HG02571 (cell line): ENCODE results near the gene USH1C.

Experiments
- ATAC-seq: cut with Tn5 transposase; IDR thresholded peaks from one replicate; pipeline ENCODE4 v1.9.1; 2021; ENCODE audit warnings: mild to moderate bottlenecking, moderate library complexity; ENCODE audit not compliant: unreplicated experiment

Gene USH1C

DNA sequence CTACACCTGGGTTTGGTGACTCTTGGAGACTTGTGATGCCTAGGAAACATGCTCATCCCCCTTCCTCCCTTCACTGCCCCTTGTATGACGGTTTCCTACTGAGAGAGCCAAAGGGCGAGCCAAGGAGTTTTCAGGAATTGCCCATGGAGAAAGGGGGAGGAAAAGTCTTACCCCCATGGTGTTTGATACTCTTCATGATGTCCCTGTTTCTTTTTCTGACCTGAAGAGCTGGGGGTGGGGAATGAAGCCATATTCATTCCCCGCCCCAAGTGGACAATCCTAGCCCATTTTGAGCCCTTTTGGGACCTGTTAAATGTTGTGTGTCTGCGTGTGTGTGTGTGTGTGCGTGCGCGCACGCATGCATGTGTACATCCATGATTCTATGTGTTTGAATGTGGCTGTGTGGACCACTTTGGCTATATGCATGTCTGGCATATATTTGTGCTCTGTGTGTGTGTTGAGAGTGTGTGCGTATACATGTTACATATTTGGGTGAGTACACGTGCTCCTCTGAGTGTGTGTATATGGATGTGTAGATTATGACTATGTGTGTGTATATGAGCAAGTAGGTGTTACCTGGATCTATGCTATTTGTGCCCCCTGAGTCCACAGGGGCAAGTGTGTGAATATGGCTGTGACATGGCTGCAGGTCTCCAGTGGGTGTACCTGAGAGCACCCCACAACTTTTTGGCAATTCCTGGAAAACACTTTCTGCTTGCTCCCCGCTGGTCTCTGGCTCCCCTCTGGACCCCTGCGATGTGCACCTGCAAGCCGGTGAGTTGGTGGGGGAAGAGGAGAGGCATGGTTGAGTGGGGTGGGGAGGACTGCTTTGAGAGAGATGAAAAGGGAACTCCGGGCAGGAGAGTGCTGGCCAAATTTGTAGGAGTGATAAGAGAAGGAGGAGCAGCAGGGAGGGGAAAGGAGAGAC, 27.5 kb upstream of the USH1C start:
- ATAC-seq, result no peak

DNA sequence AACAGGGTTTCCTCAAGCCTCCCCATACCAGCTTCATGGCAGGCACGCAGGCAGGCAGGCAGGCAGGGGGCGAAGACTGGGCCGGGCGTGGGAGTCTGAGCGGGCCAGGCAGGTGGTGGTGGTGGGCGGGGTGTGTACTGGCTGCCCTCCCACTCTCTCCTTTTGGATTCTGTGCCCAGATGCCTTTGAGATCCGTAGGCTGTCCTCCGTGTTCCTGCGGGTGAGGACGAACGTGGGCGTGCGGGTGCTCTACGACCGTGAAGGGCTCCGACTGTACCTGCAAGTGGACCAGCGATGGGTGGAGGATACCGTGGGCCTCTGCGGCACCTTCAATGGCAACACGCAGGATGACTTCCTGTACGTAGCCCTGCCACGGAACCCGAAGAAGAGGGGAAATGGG, 25.8 kb upstream of the USH1C start:
- no peak for ATAC-seq

DNA sequence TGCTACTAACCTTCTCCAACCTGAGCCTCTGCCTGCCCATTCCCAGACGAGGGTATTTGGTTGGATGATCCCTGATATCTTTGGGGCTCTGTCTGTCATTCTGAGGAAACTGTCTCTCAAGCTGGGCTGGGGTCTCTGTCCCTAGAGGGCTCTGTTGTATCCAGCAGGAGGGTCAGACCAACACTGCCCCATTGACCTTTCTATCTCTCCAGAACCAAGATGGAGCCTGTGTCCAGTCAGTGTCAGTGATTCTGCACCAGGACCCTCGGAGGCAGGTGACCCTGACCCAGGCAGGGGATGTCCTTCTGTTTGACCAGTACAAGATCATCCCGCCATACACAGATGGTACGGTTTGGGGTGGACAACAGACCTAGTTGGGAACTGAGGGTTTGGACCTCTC, 24.7 kb upstream of the USH1C start:
- no peak for ATAC-seq

DNA sequence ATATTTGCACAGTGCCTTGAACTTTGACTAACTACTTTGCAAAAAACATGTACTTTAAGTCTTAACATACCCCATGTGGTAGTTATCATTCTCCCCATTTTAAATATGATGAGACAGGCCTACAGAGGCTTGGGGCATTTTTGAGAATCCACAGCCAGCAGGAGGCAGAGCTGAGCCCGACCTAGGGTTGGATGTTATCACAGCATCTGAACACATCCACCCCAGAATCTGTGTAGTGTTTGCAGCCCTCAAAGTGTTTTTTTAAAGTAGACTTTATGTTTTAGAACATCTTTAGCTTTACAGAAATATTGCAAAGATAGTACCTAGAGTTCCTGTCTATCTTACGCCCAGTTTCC, 20.4 kb upstream of the USH1C start:
- no peak for ATAC-seq

DNA sequence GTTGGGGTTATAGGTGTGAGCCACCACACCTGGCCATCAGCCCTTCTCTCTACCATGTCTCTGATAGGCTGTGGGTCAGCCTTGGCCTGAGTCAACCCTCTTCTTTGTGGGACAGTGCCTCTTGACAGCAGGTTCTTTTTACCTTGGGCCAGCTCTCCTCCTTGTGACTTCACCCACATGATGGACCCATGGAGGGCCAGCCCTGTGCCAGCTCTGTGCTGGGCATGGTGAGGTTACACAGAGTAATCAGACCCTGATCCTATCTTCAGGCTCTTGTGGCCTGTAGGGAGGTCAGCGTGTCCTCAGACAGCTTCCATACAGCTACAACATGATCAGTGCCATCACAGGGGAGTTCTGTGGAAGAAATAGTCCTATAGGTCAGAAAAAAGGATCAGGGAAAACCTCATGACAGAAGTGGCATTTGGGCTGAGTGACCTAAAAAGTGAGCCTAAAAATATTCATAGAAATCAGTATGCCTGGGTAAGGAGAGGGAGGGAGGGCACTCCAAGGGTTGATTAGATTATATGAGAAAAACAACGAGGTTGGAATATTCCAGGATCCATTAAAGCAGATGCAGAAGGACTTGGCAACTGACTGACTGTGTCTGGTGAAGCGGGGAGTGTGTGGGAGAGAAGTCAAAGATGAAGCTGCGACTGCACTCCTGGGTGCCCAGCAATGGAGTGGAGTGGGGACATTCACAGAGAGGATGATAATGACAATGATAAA, 19.9 kb upstream of the USH1C start:
- no peak for ATAC-seq

DNA sequence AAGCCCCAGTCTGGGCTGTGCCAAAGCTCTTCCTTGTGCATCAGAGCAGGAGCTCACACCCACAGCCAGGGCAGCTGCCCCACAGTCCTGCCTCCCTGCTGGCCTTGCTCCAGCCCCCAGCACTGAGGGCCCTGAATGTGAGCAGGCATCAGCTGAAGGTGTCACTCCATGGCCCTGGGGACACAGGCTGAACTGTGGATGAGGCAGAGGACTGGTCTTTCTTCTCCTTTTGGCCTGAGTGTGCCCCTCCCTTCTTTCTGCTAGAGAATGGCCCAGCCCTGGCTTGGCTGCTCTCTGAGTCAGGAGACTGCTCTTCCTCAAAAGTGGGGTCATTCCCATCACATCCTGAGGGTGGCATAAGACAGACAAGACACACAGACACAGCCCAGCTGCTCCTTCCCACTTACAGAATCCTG, 19.0 kb upstream of the USH1C start:
- no peak for ATAC-seq

DNA sequence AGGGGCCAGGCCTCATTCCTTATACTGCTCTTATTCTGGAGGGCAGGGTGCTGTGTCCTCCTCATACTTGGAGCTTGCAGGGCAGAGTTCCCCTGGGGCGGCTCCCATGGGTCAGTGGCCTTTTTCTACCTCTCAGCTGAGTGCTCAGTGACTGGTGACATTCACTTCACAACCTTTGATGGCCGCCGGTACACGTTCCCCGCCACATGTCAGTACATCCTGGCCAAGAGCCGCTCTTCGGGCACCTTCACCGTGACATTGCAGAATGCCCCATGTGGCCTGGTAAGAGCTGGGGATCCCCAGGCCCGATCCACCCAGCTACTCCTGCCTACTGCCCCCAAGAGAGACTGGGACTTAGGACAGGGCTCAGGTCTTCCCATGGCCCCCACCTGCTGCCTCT, 17.3 kb upstream of the USH1C start:
- ATAC-seq, result no peak

DNA sequence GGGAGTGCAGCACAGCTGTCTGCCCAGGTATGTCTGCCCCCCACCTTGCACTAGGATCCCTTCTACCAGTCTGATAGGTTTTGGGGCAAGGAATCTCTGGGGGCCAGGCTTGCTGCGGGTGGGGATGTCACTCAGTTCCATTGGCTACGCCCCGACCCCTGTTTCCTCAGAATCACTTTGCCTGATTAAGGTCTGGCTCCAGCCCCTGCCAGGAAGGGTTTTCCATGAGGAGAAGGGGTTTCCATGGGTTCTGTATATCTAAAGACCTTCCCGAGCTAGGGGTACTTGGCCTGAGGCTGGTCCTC, 16.8 kb upstream of the USH1C start:
- ATAC-seq, result no peak

DNA sequence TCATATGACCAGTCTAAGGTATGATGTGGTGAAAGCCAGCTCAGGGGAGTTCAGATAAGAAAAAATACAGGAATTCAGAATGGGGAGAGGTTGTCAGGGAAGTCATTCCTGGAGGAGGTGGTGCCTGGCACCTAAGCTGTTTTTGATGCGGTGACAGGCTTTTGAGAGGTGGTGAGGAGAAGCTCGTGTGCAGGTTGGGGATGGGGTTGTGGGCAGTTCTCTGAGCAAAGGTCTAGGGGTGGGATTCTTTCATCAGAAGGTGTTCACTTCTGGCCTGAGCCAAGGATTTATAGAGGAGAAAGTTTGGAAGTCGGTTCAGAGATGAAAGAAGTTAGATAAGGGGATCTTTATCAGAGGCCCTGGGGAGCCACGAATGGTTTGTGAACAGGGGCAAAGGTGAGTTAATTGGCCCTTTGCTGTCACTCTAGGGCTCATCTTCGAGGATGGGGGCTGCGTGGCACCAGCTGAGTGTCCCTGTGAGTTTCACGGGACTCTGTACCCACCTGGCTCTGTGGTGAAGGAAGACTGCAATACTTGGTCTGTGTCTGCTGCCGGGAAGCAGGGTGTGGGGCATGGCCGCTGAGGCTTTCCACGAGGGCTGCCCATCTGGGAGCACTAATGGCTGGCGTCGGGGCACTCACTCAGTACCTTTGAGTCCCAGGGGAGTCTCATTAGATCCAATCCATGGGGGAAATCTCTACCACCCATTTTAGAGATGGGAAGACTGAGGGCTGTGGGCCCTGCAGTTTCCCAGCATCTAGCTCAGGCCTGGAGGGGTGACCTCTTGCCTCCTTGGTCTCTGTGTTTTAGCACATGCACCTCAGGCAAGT, 16.3 kb upstream of the USH1C start:
- ATAC-seq, result no peak

DNA sequence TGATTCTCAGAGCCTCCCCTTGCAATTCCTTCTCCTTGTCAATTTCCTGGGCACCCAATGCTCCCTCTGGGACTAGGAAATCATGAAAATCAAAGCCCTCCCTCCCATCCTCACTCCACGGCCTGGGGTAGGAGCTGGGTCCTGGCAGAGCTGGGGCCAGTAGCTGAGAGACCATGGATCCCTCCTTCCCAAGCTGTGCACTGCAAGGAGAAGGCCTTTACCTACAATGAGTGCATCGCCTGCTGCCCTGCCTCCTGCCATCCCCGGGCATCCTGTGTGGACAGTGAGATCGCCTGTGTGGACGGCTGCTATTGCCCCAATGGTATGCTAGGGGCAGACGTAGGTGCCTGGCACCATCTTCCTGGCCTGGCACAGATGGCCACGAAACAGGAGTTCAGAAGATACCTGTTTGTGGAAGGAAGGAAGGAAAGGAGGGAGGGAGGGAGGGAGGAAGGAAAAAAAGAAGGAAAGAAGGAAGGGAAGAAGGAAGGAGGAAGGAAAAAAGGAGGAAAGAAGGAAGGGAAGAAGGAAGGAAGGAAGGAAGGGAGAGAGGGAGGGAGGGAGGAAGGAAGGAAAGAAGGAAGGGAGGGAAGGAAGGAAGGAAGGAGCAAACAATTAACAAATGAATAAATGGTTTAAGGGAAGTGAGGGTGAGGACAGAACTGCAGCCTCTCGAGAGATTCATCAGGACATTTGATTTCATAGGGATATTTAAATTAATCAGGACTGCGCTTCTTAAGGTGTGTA, 15.3 kb upstream of the USH1C start:
- ATAC-seq, result no peak

DNA sequence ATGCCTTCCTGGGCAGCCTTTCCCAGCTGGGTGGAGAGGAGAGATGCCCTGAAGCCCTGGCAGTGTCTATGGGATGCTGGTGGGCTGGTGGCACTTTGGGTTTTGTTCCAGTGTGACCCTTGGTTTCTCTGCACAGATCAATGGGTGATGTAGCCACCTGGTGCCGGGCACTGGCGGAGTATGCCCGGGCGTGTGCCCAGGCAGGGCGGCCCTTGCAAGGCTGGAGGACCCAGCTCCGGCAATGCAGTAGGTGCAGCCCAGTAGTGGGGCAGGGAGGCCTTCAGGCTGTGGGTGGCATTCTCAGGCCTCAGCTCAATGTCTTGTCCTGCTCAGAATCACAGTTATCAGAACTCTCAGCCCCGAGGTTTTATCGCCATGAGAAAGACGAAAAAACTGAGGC, 14.7 kb upstream of the USH1C start:
- ATAC-seq, result no peak

DNA sequence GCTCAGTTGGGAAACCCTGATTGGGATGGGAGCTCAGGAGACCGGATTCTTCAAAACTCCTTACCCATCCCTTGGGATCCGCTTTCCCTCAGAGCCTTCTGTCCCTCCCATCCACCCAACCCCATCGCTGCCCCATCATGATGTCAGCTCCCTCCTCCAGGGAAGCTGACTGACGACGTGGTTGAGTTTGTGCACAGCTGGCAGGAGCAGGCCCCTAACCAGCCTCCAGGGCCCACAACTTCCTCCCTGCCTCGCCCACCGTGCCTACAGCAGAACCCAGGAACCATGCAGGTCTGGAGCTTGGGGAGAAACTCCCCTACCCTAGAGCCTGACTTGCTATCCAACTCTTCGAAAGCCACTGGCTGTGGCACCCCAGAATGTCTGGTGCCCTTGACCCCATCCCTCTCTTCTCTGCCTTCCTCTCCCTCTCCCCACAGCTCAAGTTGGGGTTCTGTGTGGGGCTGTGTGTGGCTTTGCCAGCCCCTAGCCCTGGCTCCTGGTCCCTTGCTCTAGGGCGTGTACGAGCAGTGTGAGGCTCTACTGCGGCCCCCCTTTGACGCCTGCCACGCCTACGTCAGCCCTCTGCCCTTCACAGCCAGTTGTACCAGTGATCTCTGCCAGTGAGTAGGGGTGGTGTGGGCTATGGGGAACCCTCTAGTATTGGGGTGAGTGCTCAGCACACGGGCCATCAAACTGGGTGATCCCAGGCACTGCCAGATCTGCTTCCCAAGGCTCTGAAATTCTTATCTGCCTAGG, 14.0 kb upstream of the USH1C start:
- ATAC-seq, result no peak

DNA sequence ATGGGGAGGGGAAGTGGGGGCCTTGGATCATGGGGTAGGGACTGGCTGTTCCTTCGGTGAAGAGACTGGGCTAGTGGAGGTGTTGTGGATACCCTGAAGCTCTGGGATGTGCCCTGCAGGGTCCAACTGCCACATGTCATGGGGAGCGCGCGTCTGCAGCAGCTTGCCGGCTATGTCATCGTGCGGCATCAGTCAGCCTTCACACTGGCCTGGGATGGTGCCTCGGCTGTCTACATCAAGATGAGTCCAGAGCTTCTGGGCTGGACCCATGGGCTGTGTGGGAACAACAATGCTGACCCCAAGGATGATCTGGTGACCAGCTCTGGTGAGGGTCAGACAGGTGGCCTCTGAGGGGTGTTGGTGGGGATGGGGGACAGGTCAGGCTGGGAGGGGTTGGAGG, 12.8 kb upstream of the USH1C start:
- no peak for ATAC-seq

DNA sequence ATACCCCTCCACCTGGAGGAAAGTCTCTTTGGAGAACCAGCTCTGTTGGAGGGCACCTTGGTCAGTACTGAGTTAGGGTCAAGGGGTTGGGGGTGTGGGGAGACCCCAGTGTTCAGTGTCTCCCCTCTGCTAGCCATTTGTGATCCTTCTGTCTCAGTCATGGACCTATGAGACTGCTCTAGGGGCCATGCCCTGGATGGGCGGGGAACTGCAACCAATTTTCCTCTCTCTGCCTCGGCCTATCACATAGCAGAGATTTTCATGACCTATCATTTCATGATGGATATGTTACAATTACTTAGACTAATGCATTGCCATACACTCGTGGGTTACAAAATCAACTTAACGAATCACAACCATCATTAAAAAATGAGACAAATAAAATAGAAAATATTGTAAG, 10.3 kb upstream of the USH1C start:
- ATAC-seq, result no peak

DNA sequence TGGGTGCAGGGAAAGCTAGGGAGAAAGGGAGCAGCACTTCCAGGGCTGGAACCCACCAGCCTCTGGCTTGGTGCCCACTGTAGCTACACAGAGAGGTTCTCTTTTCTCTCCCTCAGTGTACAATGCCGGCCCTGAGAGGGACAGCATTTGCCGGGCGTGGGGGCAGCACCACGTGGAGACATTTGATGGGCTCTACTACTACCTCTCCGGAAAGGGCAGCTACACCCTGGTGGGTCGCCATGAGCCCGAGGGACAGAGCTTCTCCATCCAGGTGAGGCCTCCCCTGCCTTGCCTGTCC, 9.0 kb upstream of the USH1C start:
- no peak for ATAC-seq

DNA sequence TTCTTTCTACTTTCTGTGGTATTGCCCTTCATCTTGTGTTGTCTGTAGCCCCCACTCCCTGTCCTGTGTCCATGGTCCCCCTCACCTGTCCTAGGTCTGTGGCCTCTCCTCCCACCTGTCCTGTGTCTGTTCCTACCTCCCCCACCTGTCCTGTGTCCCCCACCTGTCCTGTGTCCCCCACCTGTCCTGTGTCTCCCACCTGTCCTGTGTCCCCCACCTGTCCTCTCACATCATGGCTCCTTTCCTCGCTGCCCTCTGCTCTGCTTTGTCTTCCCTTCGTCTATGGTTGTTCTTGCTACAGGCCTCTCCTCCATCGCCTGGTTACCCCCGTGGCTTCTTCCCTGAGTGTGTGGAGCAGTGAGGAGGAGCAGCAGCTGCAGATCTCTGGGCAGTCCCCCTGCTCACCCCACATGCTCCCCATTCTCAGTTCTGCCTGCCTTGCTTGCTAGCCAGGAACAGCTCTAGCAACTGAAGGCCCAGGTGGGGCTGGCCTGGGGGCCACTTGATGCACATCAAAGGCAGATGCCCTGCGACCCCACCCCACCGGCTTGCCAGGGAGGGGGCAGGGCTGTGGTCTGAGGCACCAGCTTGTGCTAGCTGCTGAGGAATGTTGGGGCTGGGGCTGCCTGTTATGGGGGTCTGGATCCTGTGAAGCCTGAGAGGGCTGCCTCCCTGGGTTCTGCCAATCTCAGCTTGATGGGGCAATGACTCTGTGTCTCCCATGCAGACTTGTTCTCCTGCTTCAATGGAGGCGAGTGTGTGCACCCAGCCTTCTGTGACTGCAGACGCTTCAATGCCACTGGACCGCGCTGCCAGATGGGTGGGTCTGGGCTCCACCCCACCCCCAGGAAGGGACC, 8.4 kb upstream of the USH1C start:
- no peak for ATAC-seq

DNA sequence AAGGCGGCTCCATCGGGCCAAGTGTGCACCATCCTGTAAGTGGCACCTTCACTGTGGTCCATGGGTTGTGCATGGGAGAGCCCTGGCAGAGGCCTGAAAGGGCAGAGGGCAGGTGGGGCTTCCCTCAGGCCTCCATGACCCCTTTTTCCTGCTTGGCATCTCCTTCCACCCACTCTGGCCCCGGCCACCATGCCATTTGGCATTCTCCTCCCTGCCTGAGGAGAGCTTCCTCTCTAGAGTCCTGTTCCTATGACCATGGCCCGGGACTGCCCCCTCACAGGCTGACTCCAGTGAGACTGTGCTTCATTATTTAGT, 7.8 kb upstream of the USH1C start:
- ATAC-seq, result no peak

DNA sequence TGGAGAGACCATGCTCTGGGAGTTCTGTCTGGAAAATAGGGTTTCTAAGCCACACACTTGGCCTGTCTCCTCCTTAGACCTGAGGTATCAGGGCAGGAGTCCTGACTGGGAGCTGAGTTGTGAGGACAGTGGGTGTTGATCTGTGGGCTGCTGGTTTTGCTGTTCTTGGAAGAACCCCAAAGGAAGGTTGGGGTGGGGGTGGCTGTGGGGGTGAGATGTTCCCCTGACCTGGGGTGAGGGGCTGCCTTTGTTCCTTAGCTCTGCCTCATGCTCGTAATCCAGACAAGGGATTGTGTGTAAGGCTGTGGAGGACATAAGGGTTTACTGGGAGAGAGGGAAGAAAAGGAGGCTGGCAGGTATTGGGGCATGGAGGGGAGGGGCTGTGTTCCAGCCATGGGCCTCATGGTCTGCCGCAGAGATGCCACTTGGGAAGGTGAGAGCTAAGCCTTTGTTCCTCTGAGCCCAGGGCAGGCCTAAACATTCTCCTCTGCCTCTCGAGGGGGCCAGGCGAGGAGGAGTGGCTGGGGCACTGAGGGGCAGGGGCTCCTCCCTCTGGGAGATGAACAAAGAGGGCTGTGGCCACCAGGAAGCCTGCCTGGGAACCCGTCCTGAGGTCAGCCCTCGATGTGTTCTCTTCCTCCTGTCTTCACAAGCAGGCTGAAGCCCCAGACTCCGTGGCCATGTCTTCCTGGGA, 7.3 kb upstream of the USH1C start:
- no peak for ATAC-seq
